ENCODE measurements around the gene KRTAP4-5. TPM values are rescaled to one million over a fixed set of nuclear protein-coding genes. Genes with fewer than 3 reads are reported as not detected.
A peak's percentile ranks its signal among the peaks of the same experiment; 100 is the strongest.

The KRTAP4-5 gene
- total and polyA plus RNA-seq, 2 experiments from 2014 or later, result not detected

- H3K4me1 ChIP-seq (ENCODE audit: insufficient read depth), result peaks cover 28% of the 10 kb centered on the region
- H3K79me2 ChIP-seq (ENCODE audit: insufficient read depth), result no peaks in the 10 kb centered on the region
- 70 to 72% methylated on average over 2 of the region's 2 CpGs for WGBS, 2 experiments (ENCODE audit: low coverage in 1 of 2, low lambda C conversion rate in 2 of 2, missing lambda C conversion rate in 2 of 2)
- H4K20me1 ChIP-seq (ENCODE audit: insufficient read depth), result no peaks in the 10 kb centered on the region
- peak overlapping the region; percentile 33 for H3K27ac ChIP-seq
- peak overlapping the region; percentile 24 for H3K4me2 ChIP-seq (ENCODE audit: unreplicated experiment)
- H3K36me3 ChIP-seq (ENCODE audit: low read depth), result no peaks in the 10 kb centered on the region
- no peaks in the 10 kb centered on the region for H3K9me3 ChIP-seq (ENCODE audit: low read depth)
- in situ Hi-C loops (cut with MboI), result no loop called here
- no peak for TF ChIP-seq EZH2phosphoT487 (IDR thresholded peaks at IDR 0.05; ENCODE audit: insufficient read depth, low read depth)
- TF ChIP-seq EZH2 (IDR thresholded peaks at IDR 0.05; ENCODE audit: insufficient read depth, poor library complexity, severe bottlenecking), result no peak
- H3K9me2 ChIP-seq (ENCODE audit: insufficient read depth), result peaks cover 2% of the 10 kb centered on the region; the same call in 1 of the 2 replicates
- no peak for DNase-seq
- peak overlapping the region; percentile 72 for H2AFZ ChIP-seq
- H3K4me3 ChIP-seq, result no peak overlapping the region
- no peak overlapping the region for H3K9ac ChIP-seq
- no peaks in the 10 kb centered on the region for H3K27me3 ChIP-seq (replicated peaks; ENCODE audit: insufficient read depth)
- peaks cover 28% of the 10 kb centered on the region; the same call in 1 of the 2 replicates for H3F3A ChIP-seq (ENCODE audit: insufficient read depth)
Observed at GRCh38 chr17:41133880-41134735, 15.5 kb downstream of the KRTAP4-5 start.

GRCh38 chr17:41131979-41132378 is 17.6 kb downstream of the KRTAP4-5 start:
- peak overlapping the region; percentile 7; the same call in 1 of the 2 replicates for H3K27ac ChIP-seq
- peak; percentile 51 for DNase-seq
- 51 to 52% methylated on average over 3 of the region's 3 CpGs for WGBS, 2 experiments (ENCODE audit: low coverage in 1 of 2, low lambda C conversion rate in 2 of 2, missing lambda C conversion rate in 2 of 2)

GRCh38 chr17:41127371-41127770 is 22.3 kb downstream of the KRTAP4-5 start:
- no peak overlapping the region for H3K9ac ChIP-seq
- in situ Hi-C loops (cut with MboI), result no loop called here
- H3K4me3 ChIP-seq, result no peak overlapping the region
- WGBS, 2 experiments (ENCODE audit: low coverage in 1 of 2, low lambda C conversion rate in 2 of 2, missing lambda C conversion rate in 2 of 2), result 94 to 96% methylated on average over 1 of the region's 1 CpG
- H3K9me3 ChIP-seq (ENCODE audit: low read depth), result no peaks in the 10 kb centered on the region
- no peak overlapping the region for H3K4me2 ChIP-seq (ENCODE audit: unreplicated experiment)
- H3K9me2 ChIP-seq (ENCODE audit: insufficient read depth), result no peaks in the 10 kb centered on the region
- no peaks in the 10 kb centered on the region for H4K20me1 ChIP-seq (ENCODE audit: insufficient read depth)
- no peak for DNase-seq
- H3K36me3 ChIP-seq (ENCODE audit: low read depth), result no peaks in the 10 kb centered on the region
- H3K79me2 ChIP-seq (ENCODE audit: insufficient read depth), result no peaks in the 10 kb centered on the region
- H3K27ac ChIP-seq, result no peak overlapping the region
- TF ChIP-seq EZH2 (IDR thresholded peaks at IDR 0.05; ENCODE audit: insufficient read depth, poor library complexity, severe bottlenecking) (no peak), EZH2phosphoT487 (IDR thresholded peaks at IDR 0.05; ENCODE audit: insufficient read depth, low read depth) (no peak)
- H2AFZ ChIP-seq, result no peak overlapping the region
- H3F3A ChIP-seq (ENCODE audit: insufficient read depth), result peaks cover 22% of the 10 kb centered on the region
- peaks cover 23% of the 10 kb centered on the region for H3K4me1 ChIP-seq (ENCODE audit: insufficient read depth)
- no peaks in the 10 kb centered on the region for H3K27me3 ChIP-seq (replicated peaks; ENCODE audit: insufficient read depth)

More at GRCh38 chr17:41131979-41132378, 17.6 kb downstream of the KRTAP4-5 start:
- no peaks in the 10 kb centered on the region for H3K79me2 ChIP-seq (ENCODE audit: insufficient read depth)
- no peaks in the 10 kb centered on the region for H4K20me1 ChIP-seq (ENCODE audit: insufficient read depth)
- H3K4me2 ChIP-seq (ENCODE audit: unreplicated experiment), result peak overlapping the region; percentile 50
- H2AFZ ChIP-seq, result peak overlapping the region; percentile 53
- H3K9ac ChIP-seq, result no peak overlapping the region
- no peaks in the 10 kb centered on the region for H3K9me3 ChIP-seq (ENCODE audit: low read depth)
- H3K27me3 ChIP-seq (replicated peaks; ENCODE audit: insufficient read depth), result no peaks in the 10 kb centered on the region
- no peak for TF ChIP-seq EZH2 (IDR thresholded peaks at IDR 0.05; ENCODE audit: insufficient read depth, poor library complexity, severe bottlenecking)
- TF ChIP-seq EZH2phosphoT487 (IDR thresholded peaks at IDR 0.05; ENCODE audit: insufficient read depth, low read depth), result no peak
- H3F3A ChIP-seq (ENCODE audit: insufficient read depth), result peaks cover 28% of the 10 kb centered on the region; the same call in 1 of the 2 replicates
- no peaks in the 10 kb centered on the region for H3K9me2 ChIP-seq (ENCODE audit: insufficient read depth)
- peaks cover 28% of the 10 kb centered on the region for H3K4me1 ChIP-seq (ENCODE audit: insufficient read depth)
- no peak overlapping the region for H3K4me3 ChIP-seq
- no peaks in the 10 kb centered on the region for H3K36me3 ChIP-seq (ENCODE audit: low read depth)
- in situ Hi-C loops (cut with MboI), result no loop called here

GRCh38 chr17:41126412-41126811 is 23.2 kb downstream of the KRTAP4-5 start:
- Histone ChIP-seq H3K27me3 (replicated peaks; ENCODE audit: insufficient read depth) (no peaks in the 10 kb centered on the region), H3K4me2 (ENCODE audit: unreplicated experiment) (no peak overlapping the region), H3K4me3 (no peak overlapping the region), H3K27ac (no peak overlapping the region), H2AFZ (no peak overlapping the region), H3K79me2 (ENCODE audit: insufficient read depth) (no peaks in the 10 kb centered on the region), H3K36me3 (ENCODE audit: low read depth) (no peaks in the 10 kb centered on the region), H3F3A (ENCODE audit: insufficient read depth) (peaks cover 12% of the 10 kb centered on the region), H4K20me1 (ENCODE audit: insufficient read depth) (no peaks in the 10 kb centered on the region), H3K9me2 (ENCODE audit: insufficient read depth) (no peaks in the 10 kb centered on the region), H3K9me3 (ENCODE audit: low read depth) (no peaks in the 10 kb centered on the region), H3K4me1 (ENCODE audit: insufficient read depth) (peaks cover 13% of the 10 kb centered on the region), H3K9ac (no peak overlapping the region)
- in situ Hi-C loops (cut with MboI), result no loop called here
- WGBS, 2 experiments (ENCODE audit: low coverage in 1 of 2, low lambda C conversion rate in 2 of 2, missing lambda C conversion rate in 2 of 2), result 90 to 96% methylated on average over 3 of the region's 3 CpGs
- DNase-seq, result no peak
- TF ChIP-seq EZH2 (IDR thresholded peaks at IDR 0.05; ENCODE audit: insufficient read depth, poor library complexity, severe bottlenecking) (no peak), EZH2phosphoT487 (IDR thresholded peaks at IDR 0.05; ENCODE audit: insufficient read depth, low read depth) (no peak)

All from GM23248 (cell line).